GM21619 (cell line): ENCODE results near the gene TBX20.
"Not testable (repeated sequence)": the region's sequence is repeated elsewhere in the genome, so short reads cannot be mapped to it uniquely, and the experiment has no call there.

Source experiments
- ATAC-seq: cut with Tn5 transposase; IDR thresholded peaks from one replicate; pipeline ENCODE4 v1.9.1; 2021; ENCODE audit not compliant: unreplicated experiment

Gene TBX20

GRCh38 chr7:35172131-35172530 is 81.8 kb downstream of the TBX20 start:
- not testable (repeated sequence) for ATAC-seq

- not testable (repeated sequence) for ATAC-seq
Measured at GRCh38 chr7:35167658-35168057, 86.2 kb downstream of the TBX20 start.

- ATAC-seq: not testable (repeated sequence)
Measured at GRCh38 chr7:35167158-35167557, 86.7 kb downstream of the TBX20 start.

GRCh38 chr7:35161059-35161740 is 92.7 kb downstream of the TBX20 start:
- ATAC-seq: not testable (repeated sequence)
